HG03095 (cell line): ENCODE results near the gene TRPT1.

Experiments
- ATAC-seq: cut with Tn5 transposase; IDR thresholded peaks from one replicate; pipeline ENCODE4 v1.9.1; 2021; ENCODE audit warnings: moderate library complexity; ENCODE audit not compliant: unreplicated experiment

The TRPT1 gene

GRCh38 chr11:64245797-64246620 is 20.0 kb upstream of the TRPT1 start:
- no peak for ATAC-seq

DNA sequence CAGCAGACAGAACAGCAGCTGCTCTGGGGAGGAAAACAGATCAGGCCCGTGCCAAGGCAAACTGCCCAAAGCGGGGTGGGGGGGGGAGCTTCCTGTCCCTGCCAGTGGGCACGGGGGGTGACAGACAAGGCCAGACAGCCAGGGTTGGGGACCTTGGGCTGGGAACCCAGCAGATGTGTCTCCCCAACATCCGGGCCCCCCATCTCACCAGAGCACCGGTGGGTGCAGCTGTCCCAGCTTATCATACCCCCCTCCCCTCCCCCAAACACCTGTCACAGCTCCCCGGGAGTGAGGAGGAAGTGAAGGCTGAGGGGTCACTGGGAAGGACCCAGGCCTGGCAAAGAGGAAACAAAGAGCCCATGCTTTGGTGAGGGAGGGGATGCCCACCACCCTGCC is 19.4 kb upstream of the TRPT1 start:
- no peak for ATAC-seq

DNA sequence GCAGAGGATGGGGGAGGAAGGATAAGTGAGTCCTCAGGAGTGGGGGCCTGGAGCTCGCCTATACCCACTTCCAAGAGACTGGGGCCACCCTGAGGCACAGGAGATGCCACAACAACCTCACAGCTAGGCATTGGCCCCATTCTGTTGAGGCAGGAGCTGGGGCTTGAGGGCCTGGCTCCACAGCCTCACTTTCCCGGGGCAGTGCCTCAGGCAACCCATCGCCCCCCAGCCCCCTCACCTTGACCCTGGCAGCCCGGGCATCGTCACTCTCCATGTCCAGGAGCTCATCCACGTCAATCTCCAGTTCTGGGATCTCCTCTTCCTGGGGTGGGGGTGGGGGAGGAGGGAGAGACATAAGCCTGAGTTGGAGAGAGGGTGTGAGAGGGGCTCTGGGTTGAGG is 19.0 kb upstream of the TRPT1 start:
- no peak for ATAC-seq

DNA sequence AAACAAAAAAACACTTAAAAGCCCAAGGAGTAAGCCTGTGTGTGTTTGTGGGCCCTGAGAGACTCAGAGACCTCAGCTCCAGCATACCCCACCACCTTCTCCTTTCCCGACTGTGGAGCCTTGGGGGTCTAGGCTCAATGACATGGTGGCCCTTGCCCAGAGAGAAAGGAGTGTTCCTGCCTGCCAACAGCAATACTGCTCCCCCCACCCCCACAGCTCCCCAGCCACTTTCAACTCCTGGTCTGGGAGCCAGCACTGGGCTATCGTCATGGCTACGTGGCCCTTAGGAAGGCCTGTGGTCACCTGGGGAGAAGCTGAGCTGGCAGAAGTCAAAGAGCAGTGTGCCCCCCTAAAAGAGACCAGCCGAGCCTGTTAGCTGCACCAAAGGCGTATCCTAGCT is 18.1 kb upstream of the TRPT1 start:
- no peak for ATAC-seq

- ATAC-seq = no peak
Measured at GRCh38 chr11:64243236-64243854, 17.4 kb upstream of the TRPT1 start.

- ATAC-seq = peak; percentile 6
Measured at GRCh38 chr11:64241491-64242374, 15.7 kb upstream of the TRPT1 start.

DNA sequence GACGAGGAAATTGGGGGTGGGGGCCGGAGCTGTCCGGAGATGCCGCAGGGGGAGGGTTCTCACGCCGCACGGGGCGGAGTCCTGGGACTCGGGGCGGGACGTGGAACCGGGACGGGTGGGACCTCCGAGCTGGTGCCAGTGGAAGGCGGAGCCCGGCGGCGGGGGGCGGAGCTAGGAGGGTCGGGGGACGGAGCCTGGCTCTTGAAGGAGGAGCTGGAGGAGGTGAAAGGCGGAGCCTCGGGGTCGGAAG is 15.2 kb upstream of the TRPT1 start:
- peak; percentile 61 for ATAC-seq

GRCh38 chr11:64240435-64241240 is 14.7 kb upstream of the TRPT1 start, which contains the start of gene FKBP2:
Gene FKBP2 (plus strand): TSS chr11:64241095. CDS start chr11:64242388, 1,293 bp downstream.
- ATAC-seq = peak; percentile 47

GRCh38 chr11:64239662-64240434 is 13.9 kb upstream of the TRPT1 start:
- no peak for ATAC-seq

DNA sequence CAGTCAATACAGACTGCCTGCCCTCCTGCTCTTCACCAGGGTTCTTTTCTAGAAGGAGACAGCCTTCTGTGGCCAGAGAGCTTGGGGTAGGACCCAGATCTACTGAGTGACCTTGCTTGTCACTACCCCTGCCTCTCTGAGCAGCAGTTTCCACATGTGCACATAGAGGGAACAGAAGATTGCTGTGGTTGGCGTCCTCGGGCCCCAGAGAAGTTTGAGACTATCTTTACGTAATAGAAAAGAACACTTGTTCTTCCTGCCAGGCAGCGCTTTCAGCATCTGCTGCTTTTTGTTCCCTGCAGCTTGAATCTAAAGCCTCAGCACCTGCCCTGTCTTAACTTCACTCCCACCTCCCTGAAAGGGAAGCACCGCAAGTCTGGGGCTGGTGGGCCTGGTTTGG is 13.0 kb upstream of the TRPT1 start:
- no peak for ATAC-seq

GRCh38 chr11:64238076-64238475 is 12.1 kb upstream of the TRPT1 start:
- no peak for ATAC-seq

- no peak for ATAC-seq
Measured at GRCh38 chr11:64237484-64237951, 11.5 kb upstream of the TRPT1 start.

DNA sequence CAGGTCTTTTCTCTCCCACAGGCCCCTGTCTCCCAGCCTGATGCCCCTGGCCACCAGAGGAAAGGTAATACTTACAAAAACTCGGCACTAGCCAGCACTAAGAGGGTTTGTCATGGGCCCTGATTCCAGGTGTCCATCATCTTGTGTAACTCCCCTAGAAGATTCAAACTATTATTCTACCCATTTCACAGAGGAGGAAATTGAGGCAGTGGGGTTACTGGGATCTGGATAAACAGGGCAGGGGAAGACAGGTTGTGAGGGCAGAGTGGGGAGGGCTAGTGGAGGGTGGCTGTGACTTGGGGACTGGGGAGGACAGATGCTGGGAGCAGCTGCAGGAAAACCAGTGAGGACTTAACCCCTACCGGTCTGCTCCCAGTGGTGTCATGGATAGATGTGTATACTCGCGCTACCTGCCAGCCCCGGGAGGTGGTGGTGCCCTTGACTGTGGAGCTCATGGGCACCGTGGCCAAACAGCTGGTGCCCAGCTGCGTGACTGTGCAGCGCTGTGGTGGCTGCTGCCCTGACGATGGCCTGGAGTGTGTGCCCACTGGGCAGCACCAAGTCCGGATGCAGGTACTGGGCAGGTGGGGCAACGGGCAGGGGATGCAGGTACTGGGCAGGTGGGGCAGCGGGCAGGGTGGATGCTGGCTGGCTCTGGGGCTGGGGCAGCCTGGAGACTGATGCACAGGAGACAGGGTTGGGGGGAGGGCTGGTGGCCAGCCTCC is 9.6 kb upstream of the TRPT1 start:
- ATAC-seq = no peak

DNA sequence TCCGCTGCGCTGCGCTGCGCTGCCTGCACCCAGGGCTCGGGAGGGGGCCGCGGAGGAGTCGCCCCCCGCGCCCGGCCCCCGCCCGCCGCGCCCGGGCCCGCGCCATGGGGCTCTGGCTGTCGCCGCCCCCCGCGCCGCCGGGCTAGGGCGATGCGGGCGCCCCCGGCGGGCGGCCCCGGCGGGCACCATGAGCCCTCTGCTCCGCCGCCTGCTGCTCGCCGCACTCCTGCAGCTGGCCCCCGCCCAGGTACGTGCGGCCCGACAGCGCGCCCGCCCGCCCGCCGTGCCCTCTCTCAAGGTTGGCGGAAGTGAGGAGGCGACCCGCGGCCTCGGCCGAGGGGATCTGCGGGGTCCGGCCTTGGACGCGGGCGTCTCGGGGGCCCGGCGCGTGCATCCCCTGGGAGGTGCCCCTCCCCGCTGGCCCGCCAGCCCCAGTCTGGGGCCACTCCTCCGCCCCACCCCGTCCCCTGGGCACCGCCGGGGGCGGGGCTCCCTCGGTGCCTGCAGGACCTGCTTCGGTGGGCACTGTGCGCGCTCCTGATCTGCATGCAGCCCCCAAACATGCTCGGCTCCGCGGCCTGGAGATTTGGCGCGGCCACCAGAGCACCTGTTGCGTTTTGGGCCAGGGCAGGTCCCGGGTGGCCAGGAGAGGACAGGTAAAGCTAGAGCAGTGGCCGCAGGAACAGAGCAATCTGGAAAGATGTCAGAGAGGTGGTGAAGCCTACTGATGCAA is 8.8 kb upstream of the TRPT1 start:
- ATAC-seq = no peak

DNA sequence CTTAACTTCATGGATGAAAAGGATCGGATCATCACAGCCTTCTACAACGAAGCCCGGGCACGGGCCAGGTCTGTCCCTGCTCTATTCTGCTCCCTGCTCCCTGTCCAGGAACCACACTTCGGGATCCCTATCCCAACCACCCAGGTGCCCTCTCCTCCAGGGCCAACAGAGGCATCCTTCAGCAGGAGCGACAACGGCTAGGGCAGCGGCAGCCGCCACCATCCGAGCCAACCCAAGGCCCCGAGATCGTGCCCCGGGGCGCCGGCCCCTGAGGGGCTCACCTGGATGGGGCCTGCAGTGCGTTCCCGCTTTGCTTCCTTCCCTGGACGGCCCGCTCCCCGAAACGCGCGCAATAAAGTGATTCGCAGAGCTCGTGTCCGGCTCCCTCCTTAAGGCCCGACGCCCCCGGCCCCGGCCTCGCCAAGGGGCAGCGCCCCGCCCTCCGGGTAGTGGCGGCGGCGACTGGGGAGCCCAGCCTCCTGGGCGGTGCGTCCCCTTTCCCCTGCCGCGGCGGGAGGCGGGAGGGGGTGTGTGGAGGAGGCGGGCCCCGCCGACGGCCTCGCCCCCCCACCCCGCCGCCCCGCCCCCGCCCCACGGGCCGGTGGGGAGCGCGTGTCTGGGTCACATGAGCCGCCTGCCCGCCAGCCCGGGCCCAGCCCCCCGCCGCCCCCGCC is 8.1 kb upstream of the TRPT1 start, which contains the start of gene VEGFB:
TSS of gene VEGFB (plus strand) at position 672 of the 674 bp plus-strand sequence. CDS start 250 bp downstream, outside the sequence.
- ATAC-seq = no peak

- ATAC-seq = no peak
Measured at GRCh38 chr11:64232967-64233315, 7.0 kb upstream of the TRPT1 start.

DNA sequence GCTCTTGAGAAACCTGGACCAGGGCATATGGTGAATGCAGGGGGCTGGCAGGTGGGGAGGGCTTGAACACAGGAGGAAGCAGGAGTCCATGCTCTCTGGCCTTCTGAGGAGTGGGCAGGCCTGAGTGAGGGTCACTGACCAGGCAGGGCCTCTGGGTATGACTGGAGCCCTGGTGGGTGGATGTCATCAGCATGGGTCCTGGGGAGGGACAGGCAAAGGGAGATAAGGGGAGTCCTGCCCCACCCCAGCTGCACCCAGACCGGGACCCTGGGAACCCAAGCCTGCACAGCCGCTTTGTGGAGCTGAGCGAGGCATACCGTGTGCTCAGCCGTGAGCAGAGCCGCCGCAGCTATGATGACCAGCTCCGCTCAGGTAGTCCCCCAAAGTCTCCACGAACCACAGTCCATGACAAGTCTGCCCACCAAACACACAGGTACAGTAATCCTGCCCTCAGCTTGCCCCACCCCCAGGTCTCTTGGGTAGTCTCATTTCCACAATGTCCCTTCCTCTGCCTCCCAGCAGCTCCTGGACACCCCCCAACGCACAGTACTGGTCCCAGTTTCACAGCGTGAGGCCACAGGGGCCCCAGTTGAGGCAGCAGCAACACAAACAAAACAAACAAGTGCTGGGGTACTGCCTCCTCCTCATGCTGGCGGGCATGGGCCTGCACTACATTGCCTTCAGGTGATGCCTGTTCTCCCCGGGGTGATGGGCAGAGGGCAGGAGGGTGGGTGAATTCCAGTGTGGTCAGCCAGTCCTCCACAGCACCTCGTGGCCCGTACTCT is 6.4 kb upstream of the TRPT1 start:
- ATAC-seq = no peak
